CD4-positive, alpha-beta memory T cell (primary cell): ENCODE measurements around the gene CCDC180. TPM values are rescaled to one million over a fixed set of nuclear protein-coding genes. Genes with fewer than 3 reads are reported as not detected.

Source experiments
- CTCF ChIA-PET: fragments of 350-600 bp; sonication (Branson Sonifier 250); formaldehyde crosslinking; loops from one replicate; lab custom pipeline; 2021; ENCODE audit warnings: inconsistent platforms; ENCODE audit not compliant: partially characterized antibody; lab: Charles Lee
- POLR2A ChIA-PET: fragments of 350-600 bp; sonication (Branson Sonifier 250); formaldehyde crosslinking; loops from one replicate; lab custom pipeline; 2021; ENCODE audit not compliant: partially characterized antibody; lab: Charles Lee
- DNase-seq, 5 donors: peaks; one replicate each; pipeline versions ENCODE4 v3.0.0 to v3.0.0-alpha.2; 2020 to 2022; ENCODE audit warnings: mixed read lengths in 1 of 5
- H3K27ac ChIP-seq: one replicate; pipeline ENCODE4 v1.7.0; 2013; ENCODE audit warnings: low read depth, low read length
- H3K27me3 ChIP-seq: 2 replicates; pipeline ENCODE4 v1.7.0; 2013; ENCODE audit warnings: mild to moderate bottlenecking, low read length, moderate library complexity; ENCODE audit not compliant: insufficient read depth
- H3K36me3 ChIP-seq: 2 replicates; pipeline ENCODE4 v1.7.0; 2013; ENCODE audit warnings: mild to moderate bottlenecking, low read length, moderate library complexity; ENCODE audit not compliant: insufficient read depth
- H3K4me1 ChIP-seq: 2 replicates; pipeline ENCODE4 v1.7.0; 2013; ENCODE audit warnings: mild to moderate bottlenecking, low read length, moderate library complexity; ENCODE audit not compliant: insufficient read depth
- H3K4me3 ChIP-seq, 2 donors: one replicate each; pipeline ENCODE4 v1.7.0; 2013; ENCODE audit warnings: low read length in 2 of 2, mild to moderate bottlenecking in 1 of 2
- H3K9me3 ChIP-seq, 2 donors: one replicate each; pipeline ENCODE4 v1.7.0; 2013; ENCODE audit warnings: low read length in 2 of 2, control low read depth in 1 of 2; ENCODE audit not compliant: control insufficient read depth in 1 of 2
- H3K27ac Mint-ChIP-seq, 7 donors: one replicate each; pipeline ENCODE4 v1.8.0; 2020 to 2021; ENCODE audit warnings: mixed read lengths in 7 of 7, mild to moderate bottlenecking in 6 of 7, inconsistent platforms in 3 of 7, moderate library complexity in 3 of 7
- H3K27me3 Mint-ChIP-seq, 2 donors: one replicate each; pipeline ENCODE4 v1.8.0; 2020 to 2021; ENCODE audit warnings: mixed read lengths in 2 of 2
- H3K36me3 Mint-ChIP-seq, 2 donors: one replicate each; pipeline ENCODE4 v1.8.0; 2020 to 2021; ENCODE audit warnings: mixed read lengths in 2 of 2, inconsistent platforms in 1 of 2, mild to moderate bottlenecking in 1 of 2
- H3K4me1 Mint-ChIP-seq, 4 donors: one replicate each; pipeline ENCODE4 v1.8.0; 2020 to 2021; ENCODE audit warnings: mixed read lengths in 4 of 4, mild to moderate bottlenecking in 1 of 4
- H3K4me3 Mint-ChIP-seq, 8 donors: one replicate each; pipeline ENCODE4 v1.8.0; 2020 to 2021; ENCODE audit warnings: mixed read lengths in 8 of 8, mild to moderate bottlenecking in 7 of 8, moderate library complexity in 6 of 8, inconsistent platforms in 3 of 8
- H3K9me3 Mint-ChIP-seq, 8 donors: one replicate each; pipeline ENCODE4 v1.8.0; 2020 to 2021; ENCODE audit warnings: mixed read lengths in 8 of 8, mild to moderate bottlenecking in 5 of 8, inconsistent platforms in 3 of 8, moderate library complexity in 1 of 8
- intact Hi-C: fragments of 100-400 bp; cut with micrococcal nuclease; formaldehyde crosslinking; loops from one replicate; pipeline ENCODE4 v1.15.1; 2023
- polyA plus RNA-seq, 2 donors: library from polyadenylated mRNA; unstranded; fragments of 300-500 nt; fragmentation: Illumina TruSeq; gene quantifications; one replicate each; pipeline ENCODE4 v1.2.3, GENCODE V29; 2021
- total RNA-seq, 2 experiments: library from RNA; stranded (reverse); gene quantifications; one replicate each; pipeline ENCODE4 v1.2.3, GENCODE V29; 2021

CCDC180 gene
- total and polyA plus RNA-seq, 4 experiments from 2014 or later: 1.4 to 14.2 (median 12.1) TPM; not detected in 1

DNA sequence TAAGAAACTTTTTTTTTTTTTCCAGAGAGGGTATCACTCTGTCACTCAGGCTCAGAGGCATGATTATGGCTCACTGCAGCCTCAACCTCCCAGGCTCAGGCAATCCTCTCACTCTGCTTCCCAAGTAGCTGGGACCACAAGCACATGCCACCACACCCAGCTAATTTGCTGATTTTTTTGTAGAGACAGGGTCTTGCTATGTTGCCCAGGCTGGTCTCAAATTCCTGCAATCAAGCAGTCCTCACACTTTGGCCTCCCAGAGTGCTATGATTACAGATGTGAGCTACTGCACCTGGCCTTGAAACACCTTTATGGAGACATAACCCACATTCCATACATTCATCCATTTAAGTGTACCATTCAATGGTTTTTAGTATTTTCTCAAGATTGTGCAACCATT, 23.7 kb upstream of the CCDC180 start:
- H3K36me3 ChIP-seq: peaks cover 29% of the 10 kb centered on the region
- DNase-seq: no peak
- no peaks in the 10 kb centered on the region for H3K27me3 ChIP-seq
- H3K9me3 Mint-ChIP-seq: peaks cover 0 to 13% (median 4%) of the 10 kb centered on the region in 8 donors
- H3K4me3 Mint-ChIP-seq: no peak overlapping the region
- no peak overlapping the region for H3K27ac Mint-ChIP-seq
- ChIA-PET CTCF (no interaction called here), POLR2A (no interaction called here)
- H3K4me1 ChIP-seq: no peaks in the 10 kb centered on the region
- H3K36me3 Mint-ChIP-seq: peaks cover 79 to 82% of the 10 kb centered on the region in 2 donors
- H3K27ac ChIP-seq: no peak overlapping the region
- no peaks in the 10 kb centered on the region for H3K9me3 ChIP-seq
- no peak overlapping the region for H3K4me3 ChIP-seq
- no peaks in the 10 kb centered on the region for H3K4me1 Mint-ChIP-seq
- intact Hi-C loops: no loop called here
- no peaks in the 10 kb centered on the region for H3K27me3 Mint-ChIP-seq

GRCh38 chr9:97284798-97285197, 22.7 kb upstream of the CCDC180 start:
- peaks cover 78 to 82% of the 10 kb centered on the region in 2 donors for H3K36me3 Mint-ChIP-seq
- intact Hi-C loops: no loop called here
- no peaks in the 10 kb centered on the region for H3K4me1 ChIP-seq
- peaks cover 0 to 13% (median 4%) of the 10 kb centered on the region in 8 donors for H3K9me3 Mint-ChIP-seq
- DNase-seq: no peak
- H3K27ac ChIP-seq: no peak overlapping the region
- H3K36me3 ChIP-seq: peaks cover 29% of the 10 kb centered on the region
- no peaks in the 10 kb centered on the region for H3K9me3 ChIP-seq
- no peaks in the 10 kb centered on the region for H3K27me3 ChIP-seq
- POLR2A ChIA-PET: no interaction called here
- H3K27me3 Mint-ChIP-seq: no peaks in the 10 kb centered on the region
- H3K27ac Mint-ChIP-seq: no peak overlapping the region
- H3K4me3 ChIP-seq: no peak overlapping the region
- no peak overlapping the region for H3K4me3 Mint-ChIP-seq
- CTCF ChIA-PET: no interaction called here
- no peaks in the 10 kb centered on the region for H3K4me1 Mint-ChIP-seq

DNA sequence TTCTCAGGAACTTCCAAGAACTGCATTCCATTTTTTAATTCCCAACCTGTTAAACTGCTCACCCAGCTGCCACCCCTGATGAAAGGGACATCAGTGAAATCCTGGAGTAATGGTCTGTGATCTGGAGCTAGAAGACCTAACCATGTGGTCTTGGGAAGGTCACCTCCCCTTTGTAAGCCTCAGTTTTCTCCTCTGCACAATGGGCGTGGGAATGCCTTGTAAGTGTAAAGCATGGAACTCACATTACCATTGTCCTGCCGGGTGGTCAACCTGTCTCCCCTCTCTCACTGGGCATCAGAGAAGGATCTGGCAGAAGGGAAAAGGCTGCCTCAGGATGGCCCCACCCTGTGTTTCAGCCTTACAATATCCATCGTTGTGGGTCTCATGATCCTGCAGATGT, 15.3 kb upstream of the CCDC180 start:
- Mint-ChIP-seq H3K4me3 (no peak overlapping the region), H3K36me3 (peaks cover 77 to 92% of the 10 kb centered on the region in 2 donors), H3K9me3 (peaks cover 0 to 12% (median 6%) of the 10 kb centered on the region in 8 donors), H3K27ac (no peak overlapping the region), H3K4me1 (no peaks in the 10 kb centered on the region), H3K27me3 (no peaks in the 10 kb centered on the region)
- Histone ChIP-seq H3K4me3 (no peak overlapping the region), H3K36me3 (peaks cover 17% of the 10 kb centered on the region), H3K27ac (no peak overlapping the region), H3K27me3 (no peaks in the 10 kb centered on the region), H3K9me3 (no peaks in the 10 kb centered on the region), H3K4me1 (no peaks in the 10 kb centered on the region)
- ChIA-PET POLR2A (no interaction called here), CTCF (no interaction called here)
- intact Hi-C loops: no loop called here
- DNase-seq: no peak

DNA sequence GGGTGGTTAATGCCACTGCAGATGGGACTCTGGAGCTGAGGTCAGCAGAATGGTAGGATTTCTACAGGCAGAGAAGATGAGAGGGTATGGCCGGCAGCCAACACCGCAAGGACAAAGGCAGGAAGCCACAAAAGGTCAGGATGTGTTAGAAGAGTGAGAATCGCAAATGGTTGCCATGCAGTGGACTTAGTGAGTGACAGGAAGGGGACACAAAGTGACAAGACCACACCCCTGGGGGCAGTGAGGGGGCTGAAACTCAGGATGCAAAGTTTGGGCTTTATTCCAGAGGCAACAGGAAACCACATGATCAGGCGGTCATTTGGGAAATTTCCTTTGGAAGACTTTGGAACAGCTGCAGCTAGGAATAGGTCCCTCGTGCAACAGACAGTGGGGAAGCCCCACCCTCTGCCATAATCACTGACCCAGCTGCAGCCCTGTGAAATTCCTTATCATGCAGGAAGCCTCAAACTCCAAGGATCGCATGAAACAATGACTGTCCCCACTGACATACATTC, 14.2 kb upstream of the CCDC180 start:
- H3K4me1 ChIP-seq: no peaks in the 10 kb centered on the region
- ChIA-PET POLR2A (no interaction called here), CTCF (no interaction called here)
- no peak overlapping the region for H3K4me3 Mint-ChIP-seq
- H3K27ac Mint-ChIP-seq: peak overlapping the region in 1 of 7 donors; percentile 88
- H3K27ac ChIP-seq: no peak overlapping the region
- H3K4me3 ChIP-seq: no peak overlapping the region
- no peaks in the 10 kb centered on the region for H3K9me3 ChIP-seq
- H3K9me3 Mint-ChIP-seq: peaks cover 3 to 21% (median 12%) of the 10 kb centered on the region in 8 donors
- DNase-seq: no peak
- no peaks in the 10 kb centered on the region for H3K27me3 ChIP-seq
- peaks cover 12% of the 10 kb centered on the region for H3K36me3 ChIP-seq
- H3K4me1 Mint-ChIP-seq: no peaks in the 10 kb centered on the region
- H3K27me3 Mint-ChIP-seq: no peaks in the 10 kb centered on the region
- intact Hi-C loops: no loop called here
- peaks cover 71 to 86% of the 10 kb centered on the region in 2 donors for H3K36me3 Mint-ChIP-seq

GRCh38 chr9:97293818-97294217, 13.6 kb upstream of the CCDC180 start:
- Histone ChIP-seq H3K4me3 (no peak overlapping the region), H3K27me3 (no peaks in the 10 kb centered on the region), H3K9me3 (no peaks in the 10 kb centered on the region), H3K27ac (no peak overlapping the region), H3K4me1 (no peaks in the 10 kb centered on the region), H3K36me3 (peaks cover 8% of the 10 kb centered on the region)
- DNase-seq: no peak
- Mint-ChIP-seq H3K4me3 (no peak overlapping the region), H3K4me1 (no peaks in the 10 kb centered on the region), H3K36me3 (peaks cover 65 to 80% of the 10 kb centered on the region in 2 donors), H3K27me3 (no peaks in the 10 kb centered on the region), H3K9me3 (peaks cover 3 to 24% (median 15%) of the 10 kb centered on the region in 8 donors), H3K27ac (no peak overlapping the region)
- intact Hi-C loops: no loop called here
- ChIA-PET CTCF (no interaction called here), POLR2A (no interaction called here)

- Histone ChIP-seq H3K27ac (no peak overlapping the region), H3K27me3 (no peaks in the 10 kb centered on the region), H3K36me3 (no peaks in the 10 kb centered on the region), H3K4me3 (no peak overlapping the region), H3K9me3 (no peaks in the 10 kb centered on the region), H3K4me1 (no peaks in the 10 kb centered on the region)
- POLR2A ChIA-PET: no interaction called here
- H3K27me3 Mint-ChIP-seq: no peaks in the 10 kb centered on the region
- H3K9me3 Mint-ChIP-seq: peaks cover 6 to 34% (median 22%) of the 10 kb centered on the region in 8 donors
- H3K4me3 Mint-ChIP-seq: no peak overlapping the region
- H3K36me3 Mint-ChIP-seq: peaks cover 35 to 51% of the 10 kb centered on the region in 2 donors
- no peak overlapping the region for H3K27ac Mint-ChIP-seq
- CTCF ChIA-PET: no interaction called here
- intact Hi-C loops: no loop called here
- no peak for DNase-seq
- H3K4me1 Mint-ChIP-seq: no peaks in the 10 kb centered on the region
Observed at GRCh38 chr9:97297889-97298288, 9.6 kb upstream of the CCDC180 start.

GRCh38 chr9:97299809-97300414, 7.5 kb upstream of the CCDC180 start:
- POLR2A ChIA-PET: no interaction called here

More at GRCh38 chr9:97299809-97300414, 7.5 kb upstream of the CCDC180 start:
- no peak for DNase-seq
- Mint-ChIP-seq H3K4me3 (no peak overlapping the region), H3K9me3 (peaks cover 8 to 44% (median 29%) of the 10 kb centered on the region in 8 donors), H3K36me3 (peaks cover 23 to 39% of the 10 kb centered on the region in 2 donors), H3K4me1 (no peaks in the 10 kb centered on the region), H3K27me3 (no peaks in the 10 kb centered on the region), H3K27ac (no peak overlapping the region)
- Histone ChIP-seq H3K27me3 (no peaks in the 10 kb centered on the region), H3K4me3 (no peak overlapping the region), H3K27ac (no peak overlapping the region), H3K4me1 (no peaks in the 10 kb centered on the region), H3K9me3 (no peaks in the 10 kb centered on the region), H3K36me3 (no peaks in the 10 kb centered on the region)
- CTCF ChIA-PET: no interaction called here
- intact Hi-C loops: no loop called here
